IMR-90 (cell line): ENCODE measurements around the gene GADD45A. TPM values are rescaled to one million over a fixed set of nuclear protein-coding genes. Genes with fewer than 3 reads are reported as not detected.

Experiments used
- ATAC-seq: fragments of 200-7000 bp; cut with Tn5 transposase; 2 replicates; pipeline ENCODE4 v1.9.1; 2020; ENCODE audit warnings: low read depth, mild to moderate bottlenecking, moderate library complexity
- BruUV-seq: library from RNA; stranded (reverse); fragments of 400-500 nt; replicated peaks from 2 replicates; lab custom pipeline; 2021; lab: Mats Ljungman, UMichigan
- CTCF ChIA-PET: fragments of 300-600 bp; formaldehyde crosslinking; extraction: SDS; loops from one replicate; lab custom pipeline; 2021; ENCODE audit warnings: antibody characterized with exemption; lab: Yijun Ruan, JAX
- POLR2A ChIA-PET: fragments of 300-600 bp; sonication (Branson Sonifier 250); formaldehyde crosslinking; loops from one replicate; lab custom pipeline; 2022; ENCODE audit warnings: antibody characterized with exemption; ENCODE audit not compliant: unreplicated experiment; lab: Charles Lee
- DNase-seq: peaks from one replicate; pipeline ENCODE4 v3.0.0; 2013
- H2AFZ ChIP-seq: replicated peaks from 2 replicates; pipeline ENCODE3; 2013; ENCODE audit warnings: low read length, mild to moderate bottlenecking; ENCODE audit not compliant: poor library complexity
- H2AK5ac ChIP-seq: 2 replicates; pipeline ENCODE4 v1.6.1; 2013; ENCODE audit warnings: low read depth, low read length, inconsistent platforms
- H2AK9ac ChIP-seq: replicated peaks from 2 replicates; pipeline ENCODE3; 2013; ENCODE audit warnings: mild to moderate bottlenecking, low read depth, low read length, moderate library complexity; ENCODE audit not compliant: poor library complexity
- H2BK120ac ChIP-seq: 2 replicates; pipeline ENCODE4 v1.6.1; 2013; ENCODE audit warnings: low read depth, low read length, inconsistent platforms
- H2BK15ac ChIP-seq: 3 replicates; pipeline ENCODE4 v1.6.1; 2013; ENCODE audit warnings: low read depth, low read length, inconsistent platforms
- H2BK20ac ChIP-seq: 2 replicates; pipeline ENCODE4 v1.6.1; 2013; ENCODE audit warnings: low read depth, mild to moderate bottlenecking, inconsistent platforms, low read length, moderate library complexity
- H2BK5ac ChIP-seq: 2 replicates; pipeline ENCODE4 v1.6.1; 2013; ENCODE audit warnings: mild to moderate bottlenecking, low read depth, low read length, inconsistent platforms; ENCODE audit not compliant: poor library complexity, severe bottlenecking
- H3K14ac ChIP-seq: replicated peaks from 2 replicates; pipeline ENCODE4 v1.6.1; 2013; ENCODE audit warnings: low read depth, low read length, inconsistent platforms
- H3K18ac ChIP-seq: 2 replicates; pipeline ENCODE4 v1.6.1; 2013; ENCODE audit warnings: low read depth, low read length, control low read depth
- H3K23ac ChIP-seq: 2 replicates; pipeline ENCODE4 v1.6.1; 2013; ENCODE audit warnings: low read depth, low read length, inconsistent platforms
- H3K27ac ChIP-seq: 2 replicates; pipeline ENCODE4 v1.5.1; 2013; ENCODE audit warnings: mild to moderate bottlenecking, control low read depth, low read length; ENCODE audit not compliant: insufficient read depth
- H3K27me3 ChIP-seq: 2 replicates; pipeline ENCODE4 v1.6.1; 2013; ENCODE audit warnings: low read length; ENCODE audit not compliant: control insufficient read depth, insufficient read depth
- H3K36me3 ChIP-seq: 2 replicates; pipeline ENCODE4 v1.6.1; 2013; ENCODE audit warnings: low read length, mixed read lengths; ENCODE audit not compliant: control insufficient read depth, insufficient read depth
- H3K4ac ChIP-seq: 2 replicates; pipeline ENCODE4 v1.6.1; 2013; ENCODE audit warnings: low read depth, low read length, inconsistent platforms
- H3K4me1 ChIP-seq: 2 replicates; pipeline ENCODE4 v1.6.1; 2013; ENCODE audit warnings: low read length, mixed read lengths; ENCODE audit not compliant: control insufficient read depth, insufficient read depth
- H3K4me2 ChIP-seq: 2 replicates; pipeline ENCODE4 v1.6.1; 2013; ENCODE audit warnings: low read depth, mild to moderate bottlenecking, control low read depth, low read length, moderate library complexity
- H3K4me3 ChIP-seq: 2 replicates; pipeline ENCODE4 v1.5.1; 2013; ENCODE audit warnings: low read depth, mild to moderate bottlenecking, control low read depth, low read length, moderate library complexity; ENCODE audit not compliant: insufficient read depth
- H3K56ac ChIP-seq: 2 replicates; pipeline ENCODE4 v1.6.1; 2013; ENCODE audit warnings: low read length, inconsistent platforms; ENCODE audit not compliant: insufficient read depth; ENCODE audit errors: extremely low read depth
- H3K79me1 ChIP-seq, 2 experiments: 2 replicates each; pipeline ENCODE4 v1.6.1; 2013; ENCODE audit warnings: low read length in 2 of 2, inconsistent platforms in 1 of 2, low read depth in 1 of 2
- H3K9ac ChIP-seq: 2 replicates; pipeline ENCODE4 v1.6.1; 2013; ENCODE audit warnings: low read depth, low read length, control low read depth
- H3K9me1 ChIP-seq: 2 replicates; pipeline ENCODE4 v1.6.1; 2013; ENCODE audit warnings: low read length, inconsistent platforms; ENCODE audit not compliant: insufficient read depth
- H3K9me3 ChIP-seq: 2 replicates; pipeline ENCODE4 v1.6.1; 2013; ENCODE audit warnings: low read length; ENCODE audit not compliant: control insufficient read depth, insufficient read depth
- H4K20me1 ChIP-seq: 2 replicates; pipeline ENCODE4 v1.6.1; 2013; ENCODE audit warnings: low read length, inconsistent platforms; ENCODE audit not compliant: insufficient read depth
- H4K5ac ChIP-seq: 2 replicates; pipeline ENCODE4 v1.6.1; 2013; ENCODE audit warnings: mild to moderate bottlenecking, low read depth, low read length, control low read depth
- H4K8ac ChIP-seq, 2 experiments: 2 replicates each; pipeline ENCODE4 v1.6.1; 2013; ENCODE audit warnings: low read depth in 2 of 2, low read length in 2 of 2, control low read depth in 1 of 2, inconsistent platforms in 1 of 2
- H4K91ac ChIP-seq: 2 replicates; pipeline ENCODE4 v1.6.1; 2013; ENCODE audit warnings: low read depth, low read length, inconsistent platforms; ENCODE audit not compliant: insufficient read depth
- BHLHE40 ChIP-seq: fragments of 150-350 bp; IDR thresholded peaks from 2 replicates; pipeline ENCODE4 v1.6.1; 2016; ENCODE audit warnings: mild to moderate bottlenecking, low read depth, low read length
- CEBPB ChIP-seq: IDR thresholded peaks from 2 replicates; pipeline ENCODE4 v1.6.1; 2012; ENCODE audit warnings: low read depth, low read length, improper control_type of control experiment
- CHD1 ChIP-seq: IDR thresholded peaks from 2 replicates; pipeline ENCODE4 v1.6.1; 2012; ENCODE audit warnings: low read depth, low read length, improper control_type of control experiment
- CTCF ChIP-seq: conservative IDR thresholded peaks from 2 replicates; pipeline ENCODE4 v1.5.1; 2012; ENCODE audit warnings: mild to moderate bottlenecking, low read depth, low read length, improper control_type of control experiment
- FOS ChIP-seq: fragments of 150-350 bp; IDR thresholded peaks from 2 replicates; pipeline ENCODE4 v1.6.1; 2016; ENCODE audit warnings: low read depth, low read length
- MAZ ChIP-seq: IDR thresholded peaks from 2 replicates; pipeline ENCODE4 v1.6.1; 2012; ENCODE audit warnings: low read depth, mild to moderate bottlenecking, low read length, improper control_type of control experiment, moderate library complexity, borderline replicate concordance
- POLR2A ChIP-seq: IDR thresholded peaks from 2 replicates; pipeline ENCODE4 v1.6.1; 2012; ENCODE audit warnings: mild to moderate bottlenecking, low read depth, low read length
- RCOR1 ChIP-seq: IDR thresholded peaks from 2 replicates; pipeline ENCODE4 v1.6.1; 2012; ENCODE audit warnings: mild to moderate bottlenecking, low read length, improper control_type of control experiment; ENCODE audit not compliant: insufficient replicate concordance
- RFX5 ChIP-seq: IDR thresholded peaks from 2 replicates; pipeline ENCODE4 v1.8.0; 2012; ENCODE audit warnings: low read depth, mild to moderate bottlenecking, low read length, moderate library complexity
- SMC3 ChIP-seq: fragments of 150-350 bp; IDR thresholded peaks from 2 replicates; pipeline ENCODE4 v1.6.1; 2016; ENCODE audit warnings: low read depth, mild to moderate bottlenecking, antibody characterized with exemption, low read length, moderate library complexity
- whole genome bisulfite sequencing, 2 experiments: methylation state at CpG; one replicate each; pipeline versions ENCODE4 v1.1.5 to v1.1.7; 2013; ENCODE audit warnings: missing lambda C conversion rate in 2 of 2; ENCODE audit not compliant: insufficient read length in 1 of 2; ENCODE audit errors: extremely low coverage in 2 of 2; 5-methylcytosine and 5-hydroxymethylcytosine counted together
- dilution Hi-C: fragments of 300-500 bp; cut with HindIII; formaldehyde crosslinking; loops from one replicate; pipeline ENCODE4 v1.14.3; 2018; ENCODE audit warnings: low sequenced_read_pairs; ENCODE audit not compliant: unreplicated experiment
- in situ Hi-C: fragments of 300-500 bp; cut with MboI; formaldehyde crosslinking; loops from 3 replicates; pipeline ENCODE4 v1.14.3; 2019; ENCODE audit warnings: low sequenced_read_pairs, inconsistent platforms, mixed read lengths
- intact Hi-C: fragments of 100-400 bp; cut with micrococcal nuclease; formaldehyde crosslinking; loops from 2 replicates; pipeline ENCODE4 v1.10.0; 2022
- polyA plus RNA-seq, 3 experiments: library from polyadenylated mRNA; depleted of rRNA; stranded (reverse); fragments of >200 nt; gene quantifications; 2 replicates each; pipeline ENCODE4 v1.2.3, GENCODE V29; 2012; ENCODE audit warnings: low replicate concordance in 1 of 3
- total RNA-seq: library from RNA; depleted of rRNA; stranded (reverse); fragments of >200 nt; gene quantifications from 2 replicates; pipeline ENCODE4 v1.2.3, GENCODE V29; 2012

GADD45A gene
- total and polyA plus RNA-seq, 2 of the 4 experiments (the other 2 are of a cell fraction): 10.9 to 114 TPM

GRCh38 chr1:67711158-67711854 lies 26.3 kb downstream of the GADD45A start:
- Histone ChIP-seq H2AFZ (no peak overlapping the region), H2BK20ac (no peak overlapping the region), H3K9me1 (peaks cover 33% of the 10 kb centered on the region), H3K9me3 (no peaks in the 10 kb centered on the region), H4K8ac (no peak overlapping the region), H2BK120ac (no peak overlapping the region), H4K5ac (no peak overlapping the region), H3K27me3 (no peaks in the 10 kb centered on the region), H3K56ac (no peak overlapping the region), H3K4me2 (no peak overlapping the region), H3K4me1 (peaks cover 40% of the 10 kb centered on the region), H3K23ac (no peak overlapping the region), H4K91ac (no peak overlapping the region), H3K9ac (no peak overlapping the region), H3K27ac (no peak overlapping the region), H3K4ac (no peak overlapping the region), H3K79me1 (peaks cover 30 to 86% of the 10 kb centered on the region in 2 experiments), H3K18ac (no peak overlapping the region), H4K20me1 (peaks cover 16% of the 10 kb centered on the region; the same call in 1 of the 2 replicates), H2BK5ac (no peak overlapping the region), H3K14ac (no peak overlapping the region), H2BK15ac (no peak overlapping the region; the same call in 2 of the 3 replicates), H2AK5ac (no peak overlapping the region), H2AK9ac (no peak overlapping the region), H3K4me3 (no peak overlapping the region), H3K36me3 (peaks cover 9% of the 10 kb centered on the region)
- intact Hi-C loops (no loop called here), in situ Hi-C loops (no loop called here), dilution Hi-C loops (no loop called here)
- ATAC-seq (no peak), DNase-seq (no peak)
- CTCF ChIA-PET: interaction anchor here (2.6 kb wide), 1 partner anchor 49 kb away, joined by 7 read pairs; no protein-coding TSS in a partner anchor
- POLR2A ChIA-PET: interaction anchor here (0.6 kb wide), 1 partner anchor 230 kb away, joined by 3 read pairs; no protein-coding TSS in a partner anchor
- TF ChIP-seq CTCF (no peak), RCOR1 (no peak), MAZ (no peak), SMC3 (no peak), POLR2A (no peak), CHD1 (no peak), CEBPB (no peak), BHLHE40 (no peak), FOS (no peak), RFX5 (no peak)
- no TSS peak for BruUV-seq
- WGBS, 2 experiments: 86% methylated on average over 1 of the region's 7 CpGs; no CpG with 5 or more reads in 1 of the 2 experiments
